K562 (cell line): ENCODE results near the gene TBX10. TPM values are rescaled to one million over a fixed set of nuclear protein-coding genes. Genes with fewer than 3 reads are reported as not detected.

Experiments
- CCAR2 ChIP-seq: fragments of 200-400 bp; formaldehyde crosslinking; IDR thresholded peaks from 2 replicates; pipeline ENCODE4 v1.6.1; 2017; ENCODE audit warnings: mild to moderate bottlenecking, low read depth, low read length
- ZKSCAN3 ChIP-seq: fragments of 250-450 bp; sonication (Bioruptor Pico); IDR thresholded peaks from 2 replicates; pipeline ENCODE4 v1.4.0; 2020
- ZNF436 ChIP-seq: fragments of 250-450, 450-650 bp; sonication (Bioruptor Pico); formaldehyde crosslinking; IDR thresholded peaks from 2 replicates; pipeline ENCODE4 v1.7.0; 2020; ENCODE audit warnings: mild to moderate bottlenecking
- polyA plus RNA-seq, 8 experiments: library from polyadenylated mRNA; depleted of rRNA in 4 of 8; stranded (reverse) in 5 of 8; unstranded in 3 of 8; fragments of >200 nt; fragmentation: Nextera tagmentation in 2 of 8; fragmentation: Illumina TruSeq in 1 of 8; extraction: Ambion mirVana in 2 of 8; extraction: Trizol in 1 of 8; gene quantifications; 2 replicates each; pipeline versions ENCODE4 v1.2.1 to v1.2.3, GENCODE V29; 2011 to 2014; ENCODE audit warnings: inconsistent platforms in 1 of 8, missing spikeins in 1 of 8
- total RNA-seq, 7 experiments: library from RNA; depleted of rRNA in 6 of 7; stranded (reverse); fragments of >200 nt in 6 of 7; fragmentation: Illumina TruSeq in 2 of 7; extraction: Trizol in 2 of 7; gene quantifications; 2 replicates each; pipeline versions ENCODE4 v1.2.1 to v1.2.3, GENCODE V29; 2011 to 2021; ENCODE audit warnings: low replicate concordance in 1 of 7
- TF ChIP-seq, protein P1 (sequence below): fragments of 450-650 bp; IDR thresholded peaks from 2 replicates; pipeline ENCODE4 v1.7.1; 2018; ENCODE audit warnings: mild to moderate bottlenecking, low read depth; ENCODE audit not compliant: partially characterized antibody
- TF ChIP-seq, protein P2 (sequence below): sonication (generic); formaldehyde crosslinking; IDR thresholded peaks from 2 replicates; pipeline ENCODE4 v1.8.1; 2023; ENCODE audit warnings: mild to moderate bottlenecking, missing genetic modification reagents
- TF ChIP-seq, protein P3 (sequence below), 2 experiments: IDR thresholded peaks; 2 replicates each; pipeline ENCODE4 v1.6.1; 2011; ENCODE audit warnings: borderline replicate concordance in 1 of 2, control low read depth in 1 of 2, low read depth in 1 of 2, low read length in 1 of 2, mild to moderate bottlenecking in 1 of 2, mixed read lengths in 1 of 2, moderate library complexity in 1 of 2; ENCODE audit not compliant: insufficient read depth in 1 of 2, insufficient read length in 1 of 2, poor library complexity in 1 of 2, severe bottlenecking in 1 of 2; ENCODE audit errors: extremely low read depth in 1 of 2

Gene TBX10
- total and polyA plus RNA-seq, 9 of the 15 experiments (the other 6 are each of a cell fraction or from before 2014, with no cell fraction given) = not detected

DNA sequence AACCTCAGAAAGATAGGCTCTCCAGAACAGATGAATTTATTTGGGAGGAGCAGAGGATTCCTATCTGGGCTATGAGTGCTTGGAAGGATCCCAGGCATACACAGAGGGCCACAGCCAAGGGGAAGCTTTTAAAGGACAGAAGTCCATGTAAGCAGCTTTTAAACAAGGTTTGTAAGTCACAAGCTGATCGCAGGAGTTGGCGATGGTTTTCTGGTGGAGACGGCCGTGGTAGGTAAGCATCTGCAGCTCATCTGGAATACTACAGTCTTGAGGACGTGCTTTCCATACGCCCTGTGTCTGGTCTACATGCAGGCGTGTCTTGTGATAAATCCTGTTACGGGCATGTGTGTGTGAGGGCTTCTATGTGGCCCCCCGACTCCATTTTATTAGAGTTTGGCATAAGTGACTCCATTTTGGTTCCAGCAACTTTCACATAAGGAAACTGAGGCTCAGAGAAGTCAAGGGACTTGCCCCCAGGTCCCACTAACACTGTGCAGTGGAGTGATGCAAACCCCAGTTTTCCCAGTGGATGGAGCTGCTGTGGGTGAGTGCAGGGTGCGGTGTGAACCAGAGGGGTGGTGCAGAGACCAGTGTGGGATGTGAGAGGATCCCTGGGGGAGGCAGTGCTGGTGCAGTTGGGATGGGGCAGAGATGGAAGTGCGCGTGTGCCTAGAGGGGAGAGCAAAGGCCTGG lies 22.7 kb upstream of the TBX10 start (continued):
- TF ChIP-seq, protein P1, sequence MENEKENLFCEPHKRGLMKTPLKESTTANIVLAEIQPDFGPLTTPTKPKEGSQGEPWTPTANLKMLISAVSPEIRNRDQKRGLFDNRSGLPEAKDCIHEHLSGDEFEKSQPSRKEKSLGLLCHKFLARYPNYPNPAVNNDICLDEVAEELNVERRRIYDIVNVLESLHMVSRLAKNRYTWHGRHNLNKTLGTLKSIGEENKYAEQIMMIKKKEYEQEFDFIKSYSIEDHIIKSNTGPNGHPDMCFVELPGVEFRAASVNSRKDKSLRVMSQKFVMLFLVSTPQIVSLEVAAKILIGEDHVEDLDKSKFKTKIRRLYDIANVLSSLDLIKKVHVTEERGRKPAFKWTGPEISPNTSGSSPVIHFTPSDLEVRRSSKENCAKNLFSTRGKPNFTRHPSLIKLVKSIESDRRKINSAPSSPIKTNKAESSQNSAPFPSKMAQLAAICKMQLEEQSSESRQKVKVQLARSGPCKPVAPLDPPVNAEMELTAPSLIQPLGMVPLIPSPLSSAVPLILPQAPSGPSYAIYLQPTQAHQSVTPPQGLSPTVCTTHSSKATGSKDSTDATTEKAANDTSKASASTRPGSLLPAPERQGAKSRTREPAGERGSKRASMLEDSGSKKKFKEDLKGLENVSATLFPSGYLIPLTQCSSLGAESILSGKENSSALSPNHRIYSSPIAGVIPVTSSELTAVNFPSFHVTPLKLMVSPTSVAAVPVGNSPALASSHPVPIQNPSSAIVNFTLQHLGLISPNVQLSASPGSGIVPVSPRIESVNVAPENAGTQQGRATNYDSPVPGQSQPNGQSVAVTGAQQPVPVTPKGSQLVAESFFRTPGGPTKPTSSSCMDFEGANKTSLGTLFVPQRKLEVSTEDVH = no peak
- TF ChIP-seq ZNF436 (CRISPR knock-in tag) = no peak
- TF ChIP-seq, protein P2, sequence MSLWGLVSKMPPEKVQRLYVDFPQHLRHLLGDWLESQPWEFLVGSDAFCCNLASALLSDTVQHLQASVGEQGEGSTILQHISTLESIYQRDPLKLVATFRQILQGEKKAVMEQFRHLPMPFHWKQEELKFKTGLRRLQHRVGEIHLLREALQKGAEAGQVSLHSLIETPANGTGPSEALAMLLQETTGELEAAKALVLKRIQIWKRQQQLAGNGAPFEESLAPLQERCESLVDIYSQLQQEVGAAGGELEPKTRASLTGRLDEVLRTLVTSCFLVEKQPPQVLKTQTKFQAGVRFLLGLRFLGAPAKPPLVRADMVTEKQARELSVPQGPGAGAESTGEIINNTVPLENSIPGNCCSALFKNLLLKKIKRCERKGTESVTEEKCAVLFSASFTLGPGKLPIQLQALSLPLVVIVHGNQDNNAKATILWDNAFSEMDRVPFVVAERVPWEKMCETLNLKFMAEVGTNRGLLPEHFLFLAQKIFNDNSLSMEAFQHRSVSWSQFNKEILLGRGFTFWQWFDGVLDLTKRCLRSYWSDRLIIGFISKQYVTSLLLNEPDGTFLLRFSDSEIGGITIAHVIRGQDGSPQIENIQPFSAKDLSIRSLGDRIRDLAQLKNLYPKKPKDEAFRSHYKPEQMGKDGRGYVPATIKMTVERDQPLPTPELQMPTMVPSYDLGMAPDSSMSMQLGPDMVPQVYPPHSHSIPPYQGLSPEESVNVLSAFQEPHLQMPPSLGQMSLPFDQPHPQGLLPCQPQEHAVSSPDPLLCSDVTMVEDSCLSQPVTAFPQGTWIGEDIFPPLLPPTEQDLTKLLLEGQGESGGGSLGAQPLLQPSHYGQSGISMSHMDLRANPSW (CRISPR knock-in tag) = no peak
- TF ChIP-seq ZKSCAN3 = no peak
- no peak for TF ChIP-seq CCAR2
- TF ChIP-seq, protein P3, sequence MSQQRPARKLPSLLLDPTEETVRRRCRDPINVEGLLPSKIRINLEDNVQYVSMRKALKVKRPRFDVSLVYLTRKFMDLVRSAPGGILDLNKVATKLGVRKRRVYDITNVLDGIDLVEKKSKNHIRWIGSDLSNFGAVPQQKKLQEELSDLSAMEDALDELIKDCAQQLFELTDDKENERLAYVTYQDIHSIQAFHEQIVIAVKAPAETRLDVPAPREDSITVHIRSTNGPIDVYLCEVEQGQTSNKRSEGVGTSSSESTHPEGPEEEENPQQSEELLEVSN (IDR thresholded peaks at IDR 0.05; ENCODE audit: borderline replicate concordance in 1 of 2, extremely low read depth in 1 of 2, insufficient read depth in 1 of 2, insufficient read length in 1 of 2, low read depth in 1 of 2, low read length in 1 of 2, poor library complexity in 1 of 2, severe bottlenecking in 1 of 2) = no peak
- TF ChIP-seq, all 486 proteins: peak for 0
